HG03095 (cell line): ENCODE results near the gene WSCD2.
"Not testable (repeated sequence)": the region's sequence is repeated elsewhere in the genome, so short reads cannot be mapped to it uniquely, and the experiment has no call there.

Source experiments
- ATAC-seq: cut with Tn5 transposase; IDR thresholded peaks from one replicate; pipeline ENCODE4 v1.9.1; 2021; ENCODE audit warnings: moderate library complexity; ENCODE audit not compliant: unreplicated experiment

Gene WSCD2

GRCh38 chr12:108193493-108193892, 64.4 kb downstream of the WSCD2 start:
- ATAC-seq: no peak

GRCh38 chr12:108193917-108194316, 64.8 kb downstream of the WSCD2 start:
- ATAC-seq: no peak

GRCh38 chr12:108194585-108194984, 65.5 kb downstream of the WSCD2 start:
- no peak for ATAC-seq

- no peak for ATAC-seq
Observed at GRCh38 chr12:108196319-108196718, 67.2 kb downstream of the WSCD2 start.

- ATAC-seq: no peak
Observed at GRCh38 chr12:108196921-108197320, 67.8 kb downstream of the WSCD2 start.

- no peak for ATAC-seq
Observed at GRCh38 chr12:108198043-108198442, 69.0 kb downstream of the WSCD2 start.

- ATAC-seq: no peak
Observed at GRCh38 chr12:108199106-108199505, 70.0 kb downstream of the WSCD2 start.

- no peak for ATAC-seq
Observed at GRCh38 chr12:108201808-108202207, 72.7 kb downstream of the WSCD2 start.

- no peak for ATAC-seq
Observed at GRCh38 chr12:108204117-108204987, 75.3 kb downstream of the WSCD2 start.

GRCh38 chr12:108205864-108206263, 76.8 kb downstream of the WSCD2 start:
- no peak for ATAC-seq

GRCh38 chr12:108207791-108208730, 79.0 kb downstream of the WSCD2 start:
- no peak for ATAC-seq

- ATAC-seq: no peak
Observed at GRCh38 chr12:108210001-108210400, 80.9 kb downstream of the WSCD2 start.

- ATAC-seq: no peak
Observed at GRCh38 chr12:108211157-108211556, 82.1 kb downstream of the WSCD2 start.

- no peak for ATAC-seq
Observed at GRCh38 chr12:108213871-108214445, 84.9 kb downstream of the WSCD2 start.

- ATAC-seq: no peak
Observed at GRCh38 chr12:108214486-108214885, 85.4 kb downstream of the WSCD2 start.

- ATAC-seq: no peak
Observed at GRCh38 chr12:108215458-108215857, 86.4 kb downstream of the WSCD2 start.

GRCh38 chr12:108218921-108219320, 89.8 kb downstream of the WSCD2 start:
- ATAC-seq: no peak

GRCh38 chr12:108225101-108225500, 96.0 kb downstream of the WSCD2 start:
- ATAC-seq: not testable (repeated sequence)

- ATAC-seq: no peak
Observed at GRCh38 chr12:108226866-108227265, 97.8 kb downstream of the WSCD2 start.

GRCh38 chr12:108228746-108229145, 99.7 kb downstream of the WSCD2 start:
- no peak for ATAC-seq
